Ascending aorta (tissue), 2 donors: ENCODE data around the gene MAGI1. TPM values are rescaled to one million over a fixed set of nuclear protein-coding genes. Genes with fewer than 3 reads are reported as not detected.

Experiments
- DNase-seq, 2 donors: peaks; one replicate each; pipeline ENCODE4 v3.0.0-alpha.2; 2019; ENCODE audit warnings: low spot score in 2 of 2
- H3K27ac ChIP-seq, 2 donors: fragments of 200-600 bp; sonication (generic); one replicate each; pipeline ENCODE4 v1.5.1; 2016 to 2017; ENCODE audit warnings: mild to moderate bottlenecking in 1 of 2
- H3K27me3 ChIP-seq: fragments of 200-600 bp; sonication (generic); one replicate; pipeline ENCODE4 v1.5.1; 2017
- H3K36me3 ChIP-seq, 2 donors: fragments of 200-600 bp; sonication (generic); one replicate each; pipeline ENCODE4 v1.5.1; 2016
- H3K4me1 ChIP-seq, 2 donors: fragments of 200-600 bp; sonication (generic); one replicate each; pipeline ENCODE4 v1.5.1; 2016 to 2017; ENCODE audit warnings: mild to moderate bottlenecking in 1 of 2
- H3K4me3 ChIP-seq, 2 donors: fragments of 200-600 bp; sonication (generic); one replicate each; pipeline ENCODE4 v1.5.1; 2016 to 2017; ENCODE audit warnings: mild to moderate bottlenecking in 1 of 2
- H3K9me3 ChIP-seq, 2 donors: fragments of 200-600 bp; sonication (generic); one replicate each; pipeline ENCODE4 v1.5.1; 2016
- intact Hi-C: fragments of 100-400 bp; cut with DNase I; formaldehyde crosslinking; loops from one replicate; pipeline ENCODE4 v1.15.1; 2023
- total RNA-seq: library from RNA; depleted of rRNA; stranded (reverse); fragments of >200 nt; gene quantifications from one replicate; pipeline ENCODE4 v1.1.0, GENCODE V29; 2016
- TF ChIP-seq, protein P1 (sequence below), 3 experiments: fragments of 200-600 bp in 2 of 3; fragments of 450-650 bp in 1 of 3; sonication (generic) in 2 of 3; IDR thresholded peaks; one replicate each; pipeline ENCODE4 v1.5.1; 2016 to 2019; ENCODE audit warnings: antibody characterized with exemption in 3 of 3, mild to moderate bottlenecking in 1 of 3, moderate library complexity in 1 of 3

MAGI1 gene
- total RNA-seq, 1 donor from 2014 or later = 28.4 TPM

DNA sequence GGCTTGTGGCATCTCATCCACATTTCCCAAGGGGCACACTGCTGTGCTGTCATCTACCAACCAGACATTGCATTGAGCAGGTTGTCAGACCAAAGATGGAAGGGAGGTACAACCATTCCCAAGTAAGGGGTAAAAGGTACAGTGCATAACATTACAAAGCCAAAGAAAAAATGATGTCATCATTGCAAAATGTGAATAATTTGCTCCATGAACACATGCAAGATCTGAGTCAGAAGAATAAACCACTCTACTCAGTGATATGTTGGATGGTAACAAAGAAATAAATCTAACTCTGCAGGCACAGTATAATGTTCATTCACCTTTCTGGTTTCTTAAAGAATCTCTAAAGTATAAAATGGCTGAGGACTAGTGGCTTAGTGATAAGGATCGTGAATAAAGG is 202.7 kb downstream of the MAGI1 start:
- TF ChIP-seq, protein P1, sequence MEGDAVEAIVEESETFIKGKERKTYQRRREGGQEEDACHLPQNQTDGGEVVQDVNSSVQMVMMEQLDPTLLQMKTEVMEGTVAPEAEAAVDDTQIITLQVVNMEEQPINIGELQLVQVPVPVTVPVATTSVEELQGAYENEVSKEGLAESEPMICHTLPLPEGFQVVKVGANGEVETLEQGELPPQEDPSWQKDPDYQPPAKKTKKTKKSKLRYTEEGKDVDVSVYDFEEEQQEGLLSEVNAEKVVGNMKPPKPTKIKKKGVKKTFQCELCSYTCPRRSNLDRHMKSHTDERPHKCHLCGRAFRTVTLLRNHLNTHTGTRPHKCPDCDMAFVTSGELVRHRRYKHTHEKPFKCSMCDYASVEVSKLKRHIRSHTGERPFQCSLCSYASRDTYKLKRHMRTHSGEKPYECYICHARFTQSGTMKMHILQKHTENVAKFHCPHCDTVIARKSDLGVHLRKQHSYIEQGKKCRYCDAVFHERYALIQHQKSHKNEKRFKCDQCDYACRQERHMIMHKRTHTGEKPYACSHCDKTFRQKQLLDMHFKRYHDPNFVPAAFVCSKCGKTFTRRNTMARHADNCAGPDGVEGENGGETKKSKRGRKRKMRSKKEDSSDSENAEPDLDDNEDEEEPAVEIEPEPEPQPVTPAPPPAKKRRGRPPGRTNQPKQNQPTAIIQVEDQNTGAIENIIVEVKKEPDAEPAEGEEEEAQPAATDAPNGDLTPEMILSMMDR (IDR thresholded peaks at IDR 0.05) = no peak
- no peak overlapping the region for H3K27ac ChIP-seq
- DNase-seq = no peak
- no peaks in the 10 kb centered on the region for H3K9me3 ChIP-seq
- no peaks in the 10 kb centered on the region for H3K36me3 ChIP-seq
- H3K4me1 ChIP-seq = peaks cover 0 to 3% of the 10 kb centered on the region in 2 donors
- H3K27me3 ChIP-seq = no peaks in the 10 kb centered on the region
- H3K4me3 ChIP-seq = no peak overlapping the region
- intact Hi-C loops = no loop called here

GRCh38 chr3:65833761-65834505 is 204.8 kb downstream of the MAGI1 start:
- no peak overlapping the region for H3K27ac ChIP-seq
- intact Hi-C loops = no loop called here
- no peak overlapping the region for H3K4me3 ChIP-seq
- H3K36me3 ChIP-seq = no peaks in the 10 kb centered on the region
- TF ChIP-seq, protein P1 (IDR thresholded peaks at IDR 0.05) = no peak
- H3K9me3 ChIP-seq = no peaks in the 10 kb centered on the region
- H3K4me1 ChIP-seq = peaks cover 0 to 5% of the 10 kb centered on the region in 2 donors
- no peak for DNase-seq
- no peaks in the 10 kb centered on the region for H3K27me3 ChIP-seq

- H3K27ac ChIP-seq = no peak overlapping the region
- intact Hi-C loops = no loop called here
These were observed 206.8 kb downstream of the MAGI1 start for GRCh38 chr3:65831733-65832425.

DNA sequence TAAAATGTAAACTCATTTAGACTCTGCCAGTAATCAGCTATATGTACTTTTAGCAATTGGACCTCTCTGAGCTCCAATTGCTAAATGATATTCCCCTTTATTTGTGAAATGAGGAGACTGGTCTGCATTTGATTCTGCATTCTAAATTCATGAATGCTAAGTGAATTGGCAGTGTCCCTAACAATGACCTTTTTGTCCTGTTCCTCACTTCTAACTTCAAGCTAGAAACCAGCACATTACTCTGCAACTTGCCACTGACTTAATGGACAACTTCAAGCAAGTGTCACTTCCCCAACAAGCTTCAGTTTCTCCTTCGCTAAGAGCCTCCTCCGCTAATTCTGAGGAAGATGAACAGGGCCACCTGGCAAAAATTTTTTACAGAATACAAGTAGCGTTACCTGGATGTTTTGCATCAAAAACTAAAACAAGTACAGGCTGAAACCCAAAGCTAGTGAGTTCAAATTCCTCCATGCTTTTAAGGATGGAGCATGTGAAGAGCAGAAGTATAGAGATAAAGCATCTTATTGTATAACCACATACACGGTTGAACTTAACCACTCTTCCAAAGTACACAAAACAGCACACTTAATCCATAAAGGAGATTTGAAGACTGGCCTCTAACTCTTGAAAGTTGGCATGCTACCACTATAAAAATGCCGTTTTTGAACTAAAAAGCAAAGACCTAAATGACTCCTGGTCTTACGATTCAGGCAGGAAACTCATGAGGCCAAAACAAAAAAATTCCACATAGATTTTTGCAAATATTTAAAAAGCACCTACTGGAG is 207.6 kb downstream of the MAGI1 start:
- TF ChIP-seq, protein P1 (IDR thresholded peaks at IDR 0.05) = no peak
- Histone ChIP-seq H3K36me3 (no peaks in the 10 kb centered on the region), H3K27ac (no peak overlapping the region), H3K9me3 (no peaks in the 10 kb centered on the region), H3K4me1 (peaks cover 0 to 5% of the 10 kb centered on the region in 2 donors), H3K4me3 (no peak overlapping the region), H3K27me3 (no peaks in the 10 kb centered on the region)
- intact Hi-C loops = no loop called here
- DNase-seq = no peak

More at GRCh38 chr3:65831733-65832425, 206.8 kb downstream of the MAGI1 start:
- no peak for DNase-seq
- Histone ChIP-seq H3K36me3 (no peaks in the 10 kb centered on the region), H3K27me3 (no peaks in the 10 kb centered on the region), H3K4me1 (peaks cover 0 to 5% of the 10 kb centered on the region in 2 donors), H3K9me3 (no peaks in the 10 kb centered on the region), H3K4me3 (no peak overlapping the region)
- TF ChIP-seq, protein P1 (IDR thresholded peaks at IDR 0.05) = no peak

- TF ChIP-seq, protein P1 (IDR thresholded peaks at IDR 0.05) = no peak
- intact Hi-C loops = no loop called here
- DNase-seq = no peak
- no peaks in the 10 kb centered on the region for H3K9me3 ChIP-seq
- no peaks in the 10 kb centered on the region for H3K36me3 ChIP-seq
- no peak overlapping the region for H3K27ac ChIP-seq
- no peaks in the 10 kb centered on the region for H3K27me3 ChIP-seq
- H3K4me3 ChIP-seq = no peak overlapping the region
- H3K4me1 ChIP-seq = peaks cover 0 to 5% of the 10 kb centered on the region in 2 donors
These were observed 209.5 kb downstream of the MAGI1 start for GRCh38 chr3:65829228-65829627.
